ENCODE measurements around the gene UGT1A7. TPM values are rescaled to one million over a fixed set of nuclear protein-coding genes. Genes with fewer than 3 reads are reported as not detected.

Gene UGT1A7
- total RNA-seq, 1 experiment from 2014 or later = not detected

DNA sequence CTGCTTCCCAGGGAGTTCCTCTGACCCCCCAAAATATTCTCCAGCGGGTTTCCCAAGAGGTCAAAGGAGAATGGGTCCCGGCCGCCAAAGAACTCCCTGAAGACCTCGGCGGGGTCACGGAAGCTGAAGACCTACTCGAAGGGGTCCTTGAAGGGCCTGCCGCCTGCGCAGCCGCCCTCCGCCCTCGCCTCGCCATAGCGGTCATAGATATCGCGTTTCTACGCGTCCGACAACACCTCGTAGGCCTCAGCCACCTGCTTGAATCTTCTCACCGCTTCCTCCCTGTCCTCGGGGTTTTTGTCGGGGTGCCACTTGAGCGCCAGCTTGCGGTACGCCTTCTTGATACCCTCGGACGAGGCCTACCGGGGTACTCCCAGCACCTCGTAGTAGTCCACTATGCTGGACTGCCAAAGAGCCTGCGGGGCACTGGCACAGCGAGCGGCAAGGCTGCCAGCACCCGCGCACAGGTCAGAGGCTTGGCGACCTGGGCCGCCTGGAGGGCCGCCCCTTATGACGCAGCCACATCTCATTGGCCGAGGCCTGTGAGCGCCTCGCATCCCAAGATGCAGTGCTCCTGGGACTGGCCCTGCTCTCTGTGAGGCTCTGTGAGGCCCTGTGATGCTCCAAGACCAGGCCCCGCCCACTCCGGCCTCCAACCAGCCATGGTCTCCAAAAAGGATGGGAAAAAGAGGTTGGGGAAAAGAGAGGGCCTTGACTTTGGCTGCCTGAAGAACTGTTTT, 73.3 kb downstream of the UGT1A7 start:
- ChIA-PET POLR2A (no interaction called here), CTCF (no interaction called here)
- intact Hi-C loops (cut with micrococcal nuclease) = no loop called here
- Mint-ChIP-seq H3K27me3 (ENCODE audit: insufficient read depth, unreplicated experiment) (no peaks in the 10 kb centered on the region), H3K4me3 (ENCODE audit: unreplicated experiment) (no peak overlapping the region), H3K9me3 (ENCODE audit: unreplicated experiment) (peaks cover 12% of the 10 kb centered on the region), H3K27ac (ENCODE audit: low read depth, unreplicated experiment) (no peak overlapping the region), H3K36me3 (ENCODE audit: insufficient read depth, unreplicated experiment) (no peaks in the 10 kb centered on the region), H3K4me1 (ENCODE audit: insufficient read depth, unreplicated experiment) (no peaks in the 10 kb centered on the region)
- no TSS peak for BruUV-seq (replicated peaks)
- TF ChIP-seq, protein P1, sequence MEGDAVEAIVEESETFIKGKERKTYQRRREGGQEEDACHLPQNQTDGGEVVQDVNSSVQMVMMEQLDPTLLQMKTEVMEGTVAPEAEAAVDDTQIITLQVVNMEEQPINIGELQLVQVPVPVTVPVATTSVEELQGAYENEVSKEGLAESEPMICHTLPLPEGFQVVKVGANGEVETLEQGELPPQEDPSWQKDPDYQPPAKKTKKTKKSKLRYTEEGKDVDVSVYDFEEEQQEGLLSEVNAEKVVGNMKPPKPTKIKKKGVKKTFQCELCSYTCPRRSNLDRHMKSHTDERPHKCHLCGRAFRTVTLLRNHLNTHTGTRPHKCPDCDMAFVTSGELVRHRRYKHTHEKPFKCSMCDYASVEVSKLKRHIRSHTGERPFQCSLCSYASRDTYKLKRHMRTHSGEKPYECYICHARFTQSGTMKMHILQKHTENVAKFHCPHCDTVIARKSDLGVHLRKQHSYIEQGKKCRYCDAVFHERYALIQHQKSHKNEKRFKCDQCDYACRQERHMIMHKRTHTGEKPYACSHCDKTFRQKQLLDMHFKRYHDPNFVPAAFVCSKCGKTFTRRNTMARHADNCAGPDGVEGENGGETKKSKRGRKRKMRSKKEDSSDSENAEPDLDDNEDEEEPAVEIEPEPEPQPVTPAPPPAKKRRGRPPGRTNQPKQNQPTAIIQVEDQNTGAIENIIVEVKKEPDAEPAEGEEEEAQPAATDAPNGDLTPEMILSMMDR (IDR thresholded peaks at IDR 0.05; ENCODE audit: unreplicated experiment) = no peak
- no peak for DNase-seq (ENCODE audit: unreplicated experiment)

GRCh38 chr2:233756429-233757081, 74.9 kb downstream of the UGT1A7 start:
- ChIA-PET CTCF (interaction anchor here (1.2 kb wide), 1 partner anchor 45 kb away, joined by 3 read pairs; no protein-coding TSS in a partner anchor), POLR2A (interaction anchor here (0.7 kb wide), 1 partner anchor 384 kb away, joined by 3 read pairs; no protein-coding TSS in a partner anchor)
- Mint-ChIP-seq H3K9me3 (ENCODE audit: unreplicated experiment) (peaks cover 4% of the 10 kb centered on the region), H3K27ac (ENCODE audit: low read depth, unreplicated experiment) (no peak overlapping the region), H3K27me3 (ENCODE audit: insufficient read depth, unreplicated experiment) (no peaks in the 10 kb centered on the region), H3K4me1 (ENCODE audit: insufficient read depth, unreplicated experiment) (no peaks in the 10 kb centered on the region), H3K4me3 (ENCODE audit: unreplicated experiment) (no peak overlapping the region), H3K36me3 (ENCODE audit: insufficient read depth, unreplicated experiment) (no peaks in the 10 kb centered on the region)
- BruUV-seq (replicated peaks) = no TSS peak
- intact Hi-C loops (cut with micrococcal nuclease) = no loop called here
- TF ChIP-seq, protein P1 (IDR thresholded peaks at IDR 0.05; ENCODE audit: unreplicated experiment) = no peak
- peak; percentile 5 for DNase-seq (ENCODE audit: unreplicated experiment)

DNA sequence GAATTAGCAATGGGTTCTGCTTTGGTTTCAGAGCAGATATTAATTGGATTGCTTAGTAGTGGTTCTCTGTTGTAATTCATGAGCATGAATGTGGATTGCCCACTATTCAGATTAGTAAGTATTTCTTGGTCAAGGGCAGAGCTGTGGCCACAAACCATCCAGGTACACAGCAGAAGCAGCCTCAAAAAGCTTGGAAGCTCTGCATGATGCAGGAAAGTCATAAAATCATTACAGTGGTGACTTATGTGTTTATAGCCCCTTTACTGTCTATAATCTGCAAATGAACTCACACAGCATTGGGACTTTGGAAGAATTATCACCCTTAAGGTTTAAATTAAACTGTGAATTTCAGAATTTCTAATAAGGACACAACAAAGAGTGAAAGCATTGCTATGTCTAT, 76.4 kb downstream of the UGT1A7 start:
- TF ChIP-seq, protein P1 (IDR thresholded peaks at IDR 0.05; ENCODE audit: unreplicated experiment) = no peak
- no peak overlapping the region for H3K4me3 Mint-ChIP-seq (ENCODE audit: unreplicated experiment)
- no peaks in the 10 kb centered on the region for H3K27me3 Mint-ChIP-seq (ENCODE audit: insufficient read depth, unreplicated experiment)
- no peak for DNase-seq (ENCODE audit: unreplicated experiment)
- ChIA-PET POLR2A (no interaction called here), CTCF (interaction anchor here (0.9 kb wide), 1 partner anchor 40 kb away, joined by 3 read pairs; no protein-coding TSS in a partner anchor)
- intact Hi-C loops (cut with micrococcal nuclease) = no loop called here
- H3K4me1 Mint-ChIP-seq (ENCODE audit: insufficient read depth, unreplicated experiment) = no peaks in the 10 kb centered on the region
- no TSS peak for BruUV-seq (replicated peaks)
- H3K27ac Mint-ChIP-seq (ENCODE audit: low read depth, unreplicated experiment) = no peak overlapping the region
- no peaks in the 10 kb centered on the region for H3K36me3 Mint-ChIP-seq (ENCODE audit: insufficient read depth, unreplicated experiment)
- no peaks in the 10 kb centered on the region for H3K9me3 Mint-ChIP-seq (ENCODE audit: unreplicated experiment)

GRCh38 chr2:233758849-233759248, 77.1 kb downstream of the UGT1A7 start:
- Mint-ChIP-seq H3K27ac (ENCODE audit: low read depth, unreplicated experiment) (no peak overlapping the region), H3K4me3 (ENCODE audit: unreplicated experiment) (no peak overlapping the region), H3K36me3 (ENCODE audit: insufficient read depth, unreplicated experiment) (no peaks in the 10 kb centered on the region), H3K27me3 (ENCODE audit: insufficient read depth, unreplicated experiment) (no peaks in the 10 kb centered on the region), H3K9me3 (ENCODE audit: unreplicated experiment) (no peaks in the 10 kb centered on the region), H3K4me1 (ENCODE audit: insufficient read depth, unreplicated experiment) (peaks cover 5% of the 10 kb centered on the region)
- DNase-seq (ENCODE audit: unreplicated experiment) = no peak
- BruUV-seq (replicated peaks) = no TSS peak
- TF ChIP-seq, protein P1 (IDR thresholded peaks at IDR 0.05; ENCODE audit: unreplicated experiment) = no peak
- CTCF ChIA-PET = interaction anchor here (0.9 kb wide), 1 partner anchor 40 kb away, joined by 3 read pairs; no protein-coding TSS in a partner anchor
- intact Hi-C loops (cut with micrococcal nuclease) = no loop called here
- POLR2A ChIA-PET = no interaction called here
